ENCODE results near the gene F11R. TPM values are rescaled to one million over a fixed set of nuclear protein-coding genes. Genes with fewer than 3 reads are reported as not detected.

The F11R gene
- total and polyA plus RNA-seq, 2 donors (not counting 1 experiment from before 2014, with no cell fraction given) = 16.4 to 17.3 TPM

DNA sequence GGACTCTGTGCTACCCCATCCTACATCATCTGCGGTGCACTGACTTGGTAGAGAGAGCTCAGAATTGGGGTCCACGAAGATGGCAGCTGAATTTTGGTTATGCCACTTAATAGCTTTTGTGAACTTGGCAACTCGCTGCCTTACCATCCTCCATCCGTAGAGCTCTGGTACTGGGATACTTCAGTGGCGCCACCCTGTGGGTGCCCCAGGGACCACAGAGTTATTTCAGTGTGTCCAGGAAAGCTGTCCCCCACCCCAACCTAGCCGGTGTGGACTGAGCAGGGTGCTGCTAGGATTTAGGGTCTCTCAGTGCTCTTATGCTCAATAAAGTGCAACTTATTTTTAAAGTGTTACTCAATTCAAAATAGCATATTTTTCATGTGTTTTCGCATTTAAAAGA is 33.9 kb upstream of the F11R start:
- H3K27ac Mint-ChIP-seq = peak overlapping the region; percentile 20
- peaks cover 2 to 79% of the 10 kb centered on the region in 2 experiments for H3K36me3 ChIP-seq (replicated peaks in 1 of 2; ENCODE audit: control extremely low read depth in 1 of 2, control insufficient read depth in 1 of 2, extremely low read depth in 1 of 2, insufficient read depth in 2 of 2, low read length in 1 of 2)
- H3K9ac ChIP-seq (ENCODE audit: low read length) = no peak overlapping the region
- H4K20me1 ChIP-seq (ENCODE audit: control insufficient read depth, insufficient read depth, low read length, poor library complexity, severe bottlenecking) = peaks cover 62% of the 10 kb centered on the region
- no peak overlapping the region for H3K4me2 ChIP-seq (replicated peaks; ENCODE audit: low read depth, low read length, poor library complexity, severe bottlenecking)
- no peak for ATAC-seq (ENCODE audit: low read depth)
- TF ChIP-seq, protein P1, sequence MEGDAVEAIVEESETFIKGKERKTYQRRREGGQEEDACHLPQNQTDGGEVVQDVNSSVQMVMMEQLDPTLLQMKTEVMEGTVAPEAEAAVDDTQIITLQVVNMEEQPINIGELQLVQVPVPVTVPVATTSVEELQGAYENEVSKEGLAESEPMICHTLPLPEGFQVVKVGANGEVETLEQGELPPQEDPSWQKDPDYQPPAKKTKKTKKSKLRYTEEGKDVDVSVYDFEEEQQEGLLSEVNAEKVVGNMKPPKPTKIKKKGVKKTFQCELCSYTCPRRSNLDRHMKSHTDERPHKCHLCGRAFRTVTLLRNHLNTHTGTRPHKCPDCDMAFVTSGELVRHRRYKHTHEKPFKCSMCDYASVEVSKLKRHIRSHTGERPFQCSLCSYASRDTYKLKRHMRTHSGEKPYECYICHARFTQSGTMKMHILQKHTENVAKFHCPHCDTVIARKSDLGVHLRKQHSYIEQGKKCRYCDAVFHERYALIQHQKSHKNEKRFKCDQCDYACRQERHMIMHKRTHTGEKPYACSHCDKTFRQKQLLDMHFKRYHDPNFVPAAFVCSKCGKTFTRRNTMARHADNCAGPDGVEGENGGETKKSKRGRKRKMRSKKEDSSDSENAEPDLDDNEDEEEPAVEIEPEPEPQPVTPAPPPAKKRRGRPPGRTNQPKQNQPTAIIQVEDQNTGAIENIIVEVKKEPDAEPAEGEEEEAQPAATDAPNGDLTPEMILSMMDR (IDR thresholded peaks at IDR 0.05) = no peak
- no peak for TF ChIP-seq EZH2 (IDR thresholded peaks at IDR 0.05; ENCODE audit: borderline replicate concordance, insufficient read depth, low read depth, low read length, poor library complexity, severe bottlenecking)
- no peak overlapping the region for H3K27ac ChIP-seq (ENCODE audit: low read length in 2 of 2)
- intact Hi-C loops (cut with micrococcal nuclease) = no loop called here
- H3K4me3 ChIP-seq (ENCODE audit: control extremely low read depth in 1 of 5, extremely low read depth in 1 of 5, insufficient read depth in 1 of 5, low read depth in 2 of 5, low read length in 4 of 5) = no peak overlapping the region
- ChIA-PET POLR2A (no interaction called here), CTCF (interaction anchor here (0.6 to 2.3 kb wide), 7 partner anchors 8 to 730 kb away, joined by 3 to 10 read pairs (median 3); partner anchors contain the start of gene USF1)
- no peaks in the 10 kb centered on the region for H3K27me3 Mint-ChIP-seq
- H3K27me3 ChIP-seq (replicated peaks in 1 of 4; ENCODE audit: control extremely low read depth in 1 of 4, control insufficient read depth in 3 of 4, insufficient read depth in 4 of 4, low read length in 3 of 4) = no peaks in the 10 kb centered on the region
- no peaks in the 10 kb centered on the region for H3K9me3 ChIP-seq (ENCODE audit: control extremely low read depth in 1 of 3, control insufficient read depth in 2 of 3, insufficient read depth in 1 of 3, low read length in 2 of 3)
- peaks cover 0 to 5% of the 10 kb centered on the region in 2 donors for H3K4me1 ChIP-seq (ENCODE audit: control insufficient read depth in 2 of 2, insufficient read depth in 2 of 2, low read length in 2 of 2)
- DNase-seq = no peak
- 76% methylated on average over 4 of the region's 7 CpGs for WGBS (ENCODE audit: insufficient coverage)
- H2AFZ ChIP-seq (ENCODE audit: insufficient read depth, low read depth, low read length, poor library complexity, severe bottlenecking) = no peak overlapping the region
- no peaks in the 10 kb centered on the region for H3K9me3 Mint-ChIP-seq (ENCODE audit: insufficient read depth)
- H3K4me3 Mint-ChIP-seq = no peak overlapping the region
- H3K4me1 Mint-ChIP-seq = peaks cover 19% of the 10 kb centered on the region
- peaks cover 82% of the 10 kb centered on the region for H3K79me2 ChIP-seq (ENCODE audit: control insufficient read depth, insufficient read depth, low read length)

DNA sequence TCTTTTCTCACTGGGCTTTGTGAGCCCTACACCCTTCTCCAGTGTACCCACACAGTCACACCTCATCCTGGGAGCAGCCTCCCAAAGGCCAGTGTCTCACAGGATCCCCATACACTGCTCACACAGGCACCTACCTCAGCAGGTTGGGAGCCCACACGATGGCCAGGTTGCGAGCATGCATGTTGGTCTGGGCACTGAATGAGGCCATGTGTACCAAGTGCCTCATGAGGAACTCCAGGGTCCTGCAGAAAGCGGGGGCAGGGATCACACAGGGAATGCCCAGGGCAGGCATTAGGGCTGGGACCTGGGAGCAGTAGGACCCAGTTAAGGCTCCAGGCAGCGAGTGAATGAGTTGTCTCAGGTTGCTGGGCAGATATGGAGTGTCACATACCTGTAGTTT is 33.3 kb upstream of the F11R start:
- ChIA-PET CTCF (interaction anchor here (0.8 to 2.3 kb wide), 5 partner anchors 8 to 57 kb away, joined by 3 to 10 read pairs (median 4); partner anchors contain the start of gene USF1), POLR2A (no interaction called here)
- no peak for DNase-seq
- Histone ChIP-seq H4K20me1 (ENCODE audit: control insufficient read depth, insufficient read depth, low read length, poor library complexity, severe bottlenecking) (peaks cover 56% of the 10 kb centered on the region), H3K4me1 (ENCODE audit: control insufficient read depth in 2 of 2, insufficient read depth in 2 of 2, low read length in 2 of 2) (peaks cover 0 to 3% of the 10 kb centered on the region in 2 donors), H3K4me2 (replicated peaks; ENCODE audit: low read depth, low read length, poor library complexity, severe bottlenecking) (no peak overlapping the region), H3K27me3 (replicated peaks in 1 of 4; ENCODE audit: control extremely low read depth in 1 of 4, control insufficient read depth in 3 of 4, insufficient read depth in 4 of 4, low read length in 3 of 4) (no peaks in the 10 kb centered on the region), H3K4me3 (ENCODE audit: control extremely low read depth in 1 of 5, extremely low read depth in 1 of 5, insufficient read depth in 1 of 5, low read depth in 2 of 5, low read length in 4 of 5) (no peak overlapping the region), H3K79me2 (ENCODE audit: control insufficient read depth, insufficient read depth, low read length) (peaks cover 76% of the 10 kb centered on the region), H3K9me3 (ENCODE audit: control extremely low read depth in 1 of 3, control insufficient read depth in 2 of 3, insufficient read depth in 1 of 3, low read length in 2 of 3) (no peaks in the 10 kb centered on the region), H3K9ac (ENCODE audit: low read length) (no peak overlapping the region), H3K36me3 (replicated peaks in 1 of 2; ENCODE audit: control extremely low read depth in 1 of 2, control insufficient read depth in 1 of 2, extremely low read depth in 1 of 2, insufficient read depth in 2 of 2, low read length in 1 of 2) (peaks cover 3 to 79% of the 10 kb centered on the region in 2 experiments), H2AFZ (ENCODE audit: insufficient read depth, low read depth, low read length, poor library complexity, severe bottlenecking) (no peak overlapping the region), H3K27ac (ENCODE audit: low read length in 2 of 2) (no peak overlapping the region)
- no peak overlapping the region for H3K4me3 Mint-ChIP-seq
- no peaks in the 10 kb centered on the region for H3K27me3 Mint-ChIP-seq
- intact Hi-C loops (cut with micrococcal nuclease) = no loop called here
- peak overlapping the region; percentile 53 for H3K27ac Mint-ChIP-seq
- TF ChIP-seq, protein P1 (IDR thresholded peaks at IDR 0.05) = no peak
- TF ChIP-seq EZH2 (IDR thresholded peaks at IDR 0.05; ENCODE audit: borderline replicate concordance, insufficient read depth, low read depth, low read length, poor library complexity, severe bottlenecking) = no peak
- no peak for ATAC-seq (ENCODE audit: low read depth)
- H3K9me3 Mint-ChIP-seq (ENCODE audit: insufficient read depth) = no peaks in the 10 kb centered on the region
- peaks cover 14% of the 10 kb centered on the region for H3K4me1 Mint-ChIP-seq
- WGBS (ENCODE audit: insufficient coverage) = 98% methylated on average over 4 of the region's 4 CpGs
